ENCODE measurements around the gene WDR37. TPM values are rescaled to one million over a fixed set of nuclear protein-coding genes. Genes with fewer than 3 reads are reported as not detected.

WDR37 gene
- total RNA-seq, 1 donor from 2014 or later = 20.8 TPM

DNA sequence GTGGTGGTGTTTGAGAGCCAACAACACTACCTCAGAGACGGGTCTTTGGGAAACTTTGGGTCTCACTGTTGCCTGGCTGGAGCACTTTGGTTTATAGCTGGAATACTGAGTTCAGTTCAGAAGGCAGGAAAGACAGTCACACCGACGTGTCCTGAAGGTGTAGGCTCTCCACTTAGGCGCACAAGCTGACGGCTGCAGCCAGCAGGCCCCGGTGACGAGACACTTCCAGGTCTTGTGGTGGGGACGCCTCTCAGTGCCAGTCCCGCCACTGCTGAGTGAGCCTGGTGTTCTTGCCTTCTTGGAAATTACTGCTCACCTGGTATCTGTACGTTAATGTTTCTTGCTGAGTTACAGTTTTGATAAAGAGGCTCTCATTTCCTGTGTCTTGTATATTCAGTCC lies 74.0 kb downstream of the WDR37 start:
- Mint-ChIP-seq H3K36me3 (peaks cover 53% of the 10 kb centered on the region), H3K4me1 (no peaks in the 10 kb centered on the region), H3K27ac (no peak overlapping the region), H3K4me3 (no peak overlapping the region), H3K27me3 (ENCODE audit: low read depth) (no peaks in the 10 kb centered on the region), H3K9me3 (peaks cover 4% of the 10 kb centered on the region)
- no peak for DNase-seq (ENCODE audit: low spot score in 2 of 2, unreplicated experiment in 2 of 2)
- no peak for TF ChIP-seq CTCF (IDR thresholded peaks at IDR 0.05; ENCODE audit: unreplicated experiment)

- no peak overlapping the region for H3K4me3 Mint-ChIP-seq
- H3K36me3 Mint-ChIP-seq = peaks cover 48% of the 10 kb centered on the region
- no peak for DNase-seq (ENCODE audit: low spot score in 2 of 2, unreplicated experiment in 2 of 2)
- H3K4me1 Mint-ChIP-seq = no peaks in the 10 kb centered on the region
- no peak for TF ChIP-seq CTCF (IDR thresholded peaks at IDR 0.05; ENCODE audit: unreplicated experiment)
- H3K27me3 Mint-ChIP-seq (ENCODE audit: low read depth) = no peaks in the 10 kb centered on the region
- H3K9me3 Mint-ChIP-seq = peaks cover 4% of the 10 kb centered on the region
- no peak overlapping the region for H3K27ac Mint-ChIP-seq
Observed at GRCh38 chr10:1130995-1131790, 75.0 kb downstream of the WDR37 start.

DNA sequence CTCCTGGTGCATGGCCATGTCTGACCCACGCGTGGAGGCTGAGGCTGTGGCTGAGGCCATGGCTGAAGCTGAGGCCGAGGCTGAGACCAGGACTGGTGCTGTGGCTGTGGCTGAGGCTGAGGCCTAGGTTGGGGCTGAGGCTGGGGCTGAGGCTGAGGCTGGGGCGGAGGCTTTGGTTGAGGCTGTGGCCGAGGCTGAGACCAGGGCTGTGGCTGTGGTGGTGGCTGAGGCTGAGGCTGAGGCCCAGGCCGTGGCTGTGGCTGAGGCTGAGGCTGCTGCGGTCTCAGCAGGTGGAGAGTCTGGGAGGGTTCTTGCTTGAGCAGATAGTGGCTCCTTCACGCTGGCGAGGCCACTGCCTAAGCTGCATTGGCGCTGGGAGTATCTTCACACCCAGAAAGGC lies 76.4 kb downstream of the WDR37 start:
- Mint-ChIP-seq H3K27ac (no peak overlapping the region), H3K4me3 (no peak overlapping the region), H3K4me1 (no peaks in the 10 kb centered on the region), H3K27me3 (ENCODE audit: low read depth) (no peaks in the 10 kb centered on the region), H3K36me3 (peaks cover 39% of the 10 kb centered on the region), H3K9me3 (peaks cover 4% of the 10 kb centered on the region)
- DNase-seq (ENCODE audit: low spot score in 2 of 2, unreplicated experiment in 2 of 2) = no peak
- TF ChIP-seq CTCF (IDR thresholded peaks at IDR 0.05; ENCODE audit: unreplicated experiment) = no peak

GRCh38 chr10:1133495-1134045 lies 77.4 kb downstream of the WDR37 start:
- H3K36me3 Mint-ChIP-seq = peaks cover 33% of the 10 kb centered on the region
- DNase-seq (ENCODE audit: low spot score in 2 of 2, unreplicated experiment in 2 of 2) = no peak
- peaks cover 9% of the 10 kb centered on the region for H3K9me3 Mint-ChIP-seq
- H3K4me1 Mint-ChIP-seq = no peaks in the 10 kb centered on the region
- H3K27ac Mint-ChIP-seq = no peak overlapping the region
- no peak overlapping the region for H3K4me3 Mint-ChIP-seq
- H3K27me3 Mint-ChIP-seq (ENCODE audit: low read depth) = peaks cover under 1% of the 10 kb centered on the region
- no peak for TF ChIP-seq CTCF (IDR thresholded peaks at IDR 0.05; ENCODE audit: unreplicated experiment)

DNA sequence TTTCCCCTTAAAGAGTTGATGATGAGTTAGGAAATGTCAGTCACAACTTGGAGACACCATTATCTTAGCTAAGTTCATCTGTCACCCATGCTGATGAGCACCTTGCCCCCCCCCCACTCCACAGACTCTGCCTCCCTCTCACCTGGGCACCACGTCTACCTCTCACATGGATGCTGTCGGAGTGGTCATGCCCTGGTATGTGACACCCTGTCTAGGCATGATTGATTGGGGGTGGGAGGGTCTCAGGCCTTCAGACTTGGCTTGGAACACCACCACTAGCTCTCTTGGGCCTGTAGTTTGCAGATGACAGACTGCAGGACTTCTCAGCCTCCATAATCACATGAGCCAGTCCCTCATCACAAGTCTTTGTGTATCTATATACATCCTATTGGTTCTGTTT lies 78.0 kb downstream of the WDR37 start:
- DNase-seq (ENCODE audit: low spot score in 2 of 2, unreplicated experiment in 2 of 2) = no peak
- Mint-ChIP-seq H3K4me3 (no peak overlapping the region), H3K36me3 (peaks cover 31% of the 10 kb centered on the region), H3K4me1 (no peaks in the 10 kb centered on the region), H3K27me3 (ENCODE audit: low read depth) (peaks cover 2% of the 10 kb centered on the region), H3K9me3 (peaks cover 15% of the 10 kb centered on the region), H3K27ac (no peak overlapping the region)
- TF ChIP-seq CTCF (IDR thresholded peaks at IDR 0.05; ENCODE audit: unreplicated experiment) = no peak
